GM21390 (cell line): ENCODE measurements around the gene TIE1.

ENCODE experiments used
- ATAC-seq: cut with Tn5 transposase; IDR thresholded peaks from one replicate; pipeline ENCODE4 v1.9.1; 2021; ENCODE audit not compliant: unreplicated experiment

TIE1 gene

DNA sequence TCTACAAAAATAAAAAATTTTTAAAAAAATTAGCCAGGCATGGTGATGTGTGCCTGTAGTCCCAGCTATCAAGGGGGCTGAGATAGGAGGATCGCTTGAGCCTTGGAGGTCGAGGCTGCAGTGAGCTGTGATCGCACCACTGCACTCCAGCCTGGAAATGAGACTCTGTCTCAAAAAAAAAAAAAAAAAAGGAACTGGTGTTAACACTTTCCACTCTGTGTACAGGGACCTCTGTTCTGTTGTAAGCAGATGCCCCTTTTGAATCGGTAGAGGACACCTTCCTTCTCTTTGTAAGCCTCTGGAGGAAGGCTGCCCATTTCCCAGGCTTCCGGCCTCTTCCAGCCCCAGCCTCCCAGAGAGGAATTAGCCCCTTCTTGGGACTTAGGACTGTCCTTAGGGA is 8.1 kb upstream of the TIE1 start:
- ATAC-seq, result no peak

DNA sequence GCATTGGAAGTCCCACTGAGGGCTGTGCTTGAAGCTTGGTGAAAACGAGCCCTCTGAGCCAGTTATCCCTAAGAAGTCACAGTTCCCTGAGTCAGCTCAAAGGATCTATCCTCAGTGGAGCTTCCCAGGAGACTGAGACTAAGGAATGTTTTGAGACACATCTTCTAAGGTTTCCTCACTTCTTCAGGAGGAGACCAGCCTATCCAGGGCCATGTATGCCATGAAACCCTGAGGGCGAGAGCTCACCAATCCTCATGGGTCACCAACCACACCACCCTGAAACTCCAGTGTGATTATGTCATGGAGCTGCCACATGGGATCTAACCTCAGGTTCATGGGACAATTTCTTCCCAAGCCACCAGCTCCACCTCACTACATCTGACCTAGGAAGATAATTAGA is 7.6 kb upstream of the TIE1 start:
- ATAC-seq, result no peak

DNA sequence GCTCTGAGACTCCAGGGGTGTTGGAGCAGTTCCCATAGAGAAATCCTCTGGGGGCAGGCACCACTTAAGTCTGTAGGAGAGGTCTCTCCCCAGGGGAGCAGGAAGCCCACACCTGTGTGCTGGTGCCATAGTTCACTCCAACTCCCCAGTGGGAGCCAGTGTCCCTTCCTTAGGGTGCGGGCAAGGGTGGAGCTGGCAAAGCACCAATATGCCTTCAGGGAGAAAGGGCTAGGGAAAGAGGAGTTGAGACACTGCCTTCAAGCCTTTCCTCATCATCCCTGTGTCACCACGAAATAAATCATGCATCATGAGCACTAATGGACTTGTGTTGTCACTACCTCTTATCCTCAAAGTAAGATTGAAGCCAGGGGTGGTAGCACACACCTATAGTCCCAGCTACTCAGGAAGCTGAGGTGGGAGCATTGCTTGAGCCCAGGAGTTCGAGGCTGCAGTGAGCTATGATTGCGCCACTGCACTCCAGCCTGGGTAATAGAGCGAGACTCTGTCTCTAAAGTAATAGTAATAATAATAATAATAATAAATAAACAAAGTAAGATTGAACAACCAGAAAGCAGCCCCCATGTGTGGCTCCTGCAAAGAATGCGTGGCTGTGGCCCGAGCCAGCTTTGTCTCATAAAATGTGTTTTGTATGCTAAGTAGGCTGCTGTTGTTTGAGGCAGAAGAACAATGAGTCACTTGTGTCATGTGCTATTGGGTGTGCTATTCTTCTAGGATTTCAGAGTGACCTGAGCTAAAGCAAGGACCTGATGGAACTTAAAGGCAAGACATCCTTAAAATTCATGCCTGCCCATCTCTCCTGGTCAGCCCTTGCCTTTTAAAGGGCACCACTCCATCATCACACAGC is 6.7 kb upstream of the TIE1 start:
- no peak for ATAC-seq

- ATAC-seq, result no peak
Observed at GRCh38 chr1:43294761-43295160, 6.0 kb upstream of the TIE1 start.

- no peak for ATAC-seq
Observed at GRCh38 chr1:43296207-43296606, 4.6 kb upstream of the TIE1 start.

GRCh38 chr1:43298055-43298454 is 2.7 kb upstream of the TIE1 start:
- no peak for ATAC-seq

GRCh38 chr1:43299101-43299500 is 1.7 kb upstream of the TIE1 start:
- no peak for ATAC-seq

- no peak for ATAC-seq
Observed at GRCh38 chr1:43302201-43302600, 1.4 kb downstream of the TIE1 start.

GRCh38 chr1:43302721-43303470 is 2.1 kb downstream of the TIE1 start:
- ATAC-seq, result no peak

- ATAC-seq, result no peak
Observed at GRCh38 chr1:43303471-43304313, 2.9 kb downstream of the TIE1 start.

- ATAC-seq, result no peak
Observed at GRCh38 chr1:43304314-43304681, 3.5 kb downstream of the TIE1 start.

DNA sequence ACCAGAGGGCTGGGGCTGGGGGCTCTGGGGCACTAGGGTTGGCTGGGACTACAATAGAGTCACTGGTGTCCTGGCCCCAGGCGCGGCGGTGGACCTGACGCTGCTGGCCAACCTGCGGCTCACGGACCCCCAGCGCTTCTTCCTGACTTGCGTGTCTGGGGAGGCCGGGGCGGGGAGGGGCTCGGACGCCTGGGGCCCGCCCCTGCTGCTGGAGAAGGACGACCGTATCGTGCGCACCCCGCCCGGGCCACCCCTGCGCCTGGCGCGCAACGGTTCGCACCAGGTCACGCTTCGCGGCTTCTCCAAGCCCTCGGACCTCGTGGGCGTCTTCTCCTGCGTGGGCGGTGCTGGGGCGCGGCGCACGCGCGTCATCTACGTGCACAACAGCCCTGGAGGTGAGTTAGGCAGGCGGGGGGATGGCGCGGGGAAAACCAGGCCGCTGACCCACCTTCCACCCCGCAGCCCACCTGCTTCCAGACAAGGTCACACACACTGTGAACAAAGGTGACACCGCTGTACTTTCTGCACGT is 4.1 kb downstream of the TIE1 start:
- ATAC-seq, result no peak

- no peak for ATAC-seq
Observed at GRCh38 chr1:43305461-43305860, 4.7 kb downstream of the TIE1 start.

DNA sequence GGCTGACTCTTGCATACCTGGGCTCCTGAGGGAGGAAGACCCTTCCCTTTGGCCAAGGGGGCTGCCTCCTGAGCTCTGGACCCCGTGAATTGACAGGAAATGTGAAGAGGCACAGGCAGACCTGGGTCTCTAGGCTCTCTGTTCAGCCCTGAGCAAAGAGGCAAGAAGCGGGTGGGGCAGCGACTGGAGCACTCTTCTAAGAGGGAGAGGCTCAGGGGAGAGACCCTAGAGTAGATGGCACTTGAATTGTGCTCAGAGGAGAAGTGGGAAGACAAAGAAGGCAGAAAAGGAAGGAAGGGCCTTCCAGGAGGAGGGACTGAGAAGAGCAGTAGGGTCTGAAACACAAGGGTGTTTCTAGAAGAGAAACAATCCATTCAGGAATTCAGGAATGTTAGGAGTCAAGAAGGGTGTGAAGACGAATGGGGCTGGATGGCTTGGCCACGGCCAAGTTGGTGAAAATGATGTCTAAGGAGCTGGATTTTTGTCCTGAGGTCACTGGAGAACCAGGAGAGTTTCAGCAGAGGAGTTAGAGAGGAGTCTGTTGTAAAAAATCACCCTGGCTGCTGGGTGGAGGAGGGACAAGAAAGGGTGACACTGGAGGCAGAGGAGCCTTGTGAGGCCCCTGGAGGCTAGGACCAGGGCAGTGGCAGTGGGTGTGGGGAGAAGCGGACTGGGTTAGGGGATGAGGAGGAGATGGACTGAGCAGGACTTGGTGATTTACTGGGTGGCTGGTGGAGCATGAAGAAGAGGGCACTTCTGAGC is 5.3 kb downstream of the TIE1 start:
- ATAC-seq, result no peak

DNA sequence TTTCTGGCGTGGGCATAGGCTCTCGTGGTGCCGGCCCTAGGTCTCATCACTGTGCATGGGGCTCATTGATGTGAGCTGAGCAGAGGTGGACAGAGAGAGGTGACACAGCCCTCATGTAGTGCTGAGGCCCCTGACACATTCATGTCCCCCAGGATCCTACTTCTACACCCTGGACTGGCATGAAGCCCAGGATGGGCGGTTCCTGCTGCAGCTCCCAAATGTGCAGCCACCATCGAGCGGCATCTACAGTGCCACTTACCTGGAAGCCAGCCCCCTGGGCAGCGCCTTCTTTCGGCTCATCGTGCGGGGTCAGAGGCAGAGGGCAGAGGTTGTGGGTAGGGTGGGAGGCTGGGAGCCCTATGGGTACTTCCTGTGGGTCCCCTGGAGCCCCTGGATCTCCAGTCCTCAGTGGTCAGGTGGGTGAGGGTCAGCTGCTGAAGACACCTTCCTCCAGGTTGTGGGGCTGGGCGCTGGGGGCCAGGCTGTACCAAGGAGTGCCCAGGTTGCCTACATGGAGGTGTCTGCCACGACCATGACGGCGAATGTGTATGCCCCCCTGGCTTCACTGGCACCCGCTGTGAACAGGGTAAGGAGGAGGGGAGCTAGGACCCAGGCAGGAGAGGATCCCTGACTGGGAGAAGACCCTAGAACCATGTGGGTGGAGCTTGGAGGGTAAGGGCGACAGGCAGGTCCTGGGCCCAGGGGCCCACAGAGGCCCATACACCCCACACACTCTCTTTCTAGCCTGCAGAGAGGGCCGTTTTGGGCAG is 6.1 kb downstream of the TIE1 start:
- ATAC-seq, result no peak

GRCh38 chr1:43307458-43308158 is 6.8 kb downstream of the TIE1 start:
- no peak for ATAC-seq

DNA sequence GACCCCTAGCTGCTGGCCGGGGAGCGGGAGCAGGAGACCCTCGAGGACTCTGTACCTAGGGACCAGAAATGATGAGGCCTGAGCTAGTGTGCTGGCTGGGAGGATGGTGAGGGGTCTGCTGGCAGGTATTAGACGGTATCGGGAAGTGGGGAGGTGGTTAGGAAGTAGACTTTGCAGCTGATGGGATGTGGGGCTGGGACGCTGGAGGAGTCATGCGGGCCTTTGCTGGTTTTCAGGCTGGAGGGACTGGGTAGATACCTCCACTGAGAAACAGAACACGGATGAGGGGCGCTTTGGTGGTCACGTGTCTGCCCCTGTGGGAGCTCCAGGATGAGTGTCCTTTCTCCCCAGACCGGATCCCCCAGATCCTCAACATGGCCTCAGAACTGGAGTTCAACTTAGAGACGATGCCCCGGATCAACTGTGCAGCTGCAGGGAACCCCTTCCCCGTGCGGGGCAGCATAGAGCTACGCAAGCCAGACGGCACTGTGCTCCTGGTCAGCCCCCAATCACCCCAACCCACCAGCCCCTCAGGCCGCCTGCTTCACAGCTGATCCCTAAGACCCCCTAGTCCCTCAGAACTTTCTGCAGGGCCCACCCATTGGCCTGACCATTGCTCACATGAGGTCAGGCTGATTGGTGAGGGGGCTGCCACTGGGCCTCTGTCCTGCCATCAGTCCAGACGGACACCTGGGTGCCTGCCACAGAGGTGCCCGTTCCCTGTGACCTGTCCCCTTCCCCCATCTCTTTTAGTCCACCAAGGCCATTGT is 8.0 kb downstream of the TIE1 start:
- ATAC-seq, result no peak

DNA sequence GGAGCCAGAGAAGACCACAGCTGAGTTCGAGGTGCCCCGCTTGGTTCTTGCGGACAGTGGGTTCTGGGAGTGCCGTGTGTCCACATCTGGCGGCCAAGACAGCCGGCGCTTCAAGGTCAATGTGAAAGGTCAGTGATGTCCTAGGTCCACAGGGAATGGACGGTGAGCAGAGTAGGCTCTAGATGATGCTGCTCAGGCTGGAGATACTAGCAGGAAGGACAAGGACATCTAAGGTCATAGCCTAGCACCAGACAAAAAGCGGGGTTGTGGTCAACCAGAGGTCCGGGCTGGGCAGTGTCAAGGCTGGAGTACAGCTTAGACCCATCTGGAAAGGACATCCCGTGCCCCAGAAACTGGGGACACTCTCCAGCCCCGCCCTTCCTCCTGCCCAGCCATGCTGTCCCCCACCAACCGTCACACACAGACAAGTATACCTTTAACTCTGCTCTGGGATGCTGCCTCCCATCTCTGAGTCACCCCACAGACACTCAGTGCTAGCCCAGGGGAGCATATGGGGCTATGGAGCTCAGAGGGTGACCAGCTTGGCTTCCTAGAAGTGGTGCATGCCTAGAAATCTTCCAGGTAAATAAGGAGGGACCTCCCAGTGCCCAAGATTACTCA is 8.7 kb downstream of the TIE1 start:
- no peak for ATAC-seq
